Pancreas (tissue), 10 donors: ENCODE results near the gene WDR70. TPM values are rescaled to one million over a fixed set of nuclear protein-coding genes. Genes with fewer than 3 reads are reported as not detected.
A peak's percentile ranks its signal among the peaks of the same experiment; 100 is the strongest.

Experiments used
- ATAC-seq, 4 donors: fragments of 200-7000 bp; cut with Tn5 transposase; one replicate each; pipeline versions ENCODE4 v1.8.0 to v1.9.1; 2020; ENCODE audit warnings: mild to moderate bottlenecking in 4 of 4, moderate library complexity in 4 of 4
- DNase-seq, 6 donors: peaks; one replicate each; pipeline ENCODE4 v3.0.0-alpha.2; 2020
- FAIRE-seq: peaks from 2 replicates; lab custom pipeline; 2012; peaks lifted over from hg19 to GRCh38; lab: Jason Lieb, UNC
- H3K27ac ChIP-seq, 4 donors: fragments of 200-600 bp; sonication (generic); 1 replicate in 3 of 4; 2 replicates in 1 of 4; pipeline versions ENCODE4 v1.5.0 to v1.8.0; 2020
- H3K27me3 ChIP-seq, 4 donors: fragments of 200-600 bp; one replicate each; pipeline ENCODE4 v1.8.0; 2021
- H3K36me3 ChIP-seq, 3 donors: fragments of 200-600 bp; sonication (generic) in 1 of 3; one replicate each; pipeline versions ENCODE4 v1.5.0 to v1.8.0; 2020 to 2021
- H3K4me1 ChIP-seq, 3 donors: fragments of 200-600 bp; one replicate each; pipeline ENCODE4 v1.8.0; 2021
- H3K4me3 ChIP-seq, 4 donors: fragments of 200-600 bp; sonication (generic) in 2 of 4; one replicate each; pipeline versions ENCODE4 v1.5.0 to v1.8.0; 2020 to 2021
- H3K9me3 ChIP-seq, 4 donors: fragments of 200-600 bp; one replicate each; pipeline ENCODE4 v1.8.0; 2021
- CTCF ChIP-seq, 4 donors: fragments of 200-600 bp; sonication (generic) in 3 of 4; IDR thresholded peaks; one replicate each; pipeline versions ENCODE4 v1.5.0 to v1.8.0; 2021; ENCODE audit warnings: antibody characterized with exemption in 4 of 4
- whole genome bisulfite sequencing, 2 donors: extraction: QIAGEN DNeasy Blood & Tissue Kit; methylation state at CpG; one replicate each; pipeline ENCODE4 v1.1.7; 2013; 5-methylcytosine and 5-hydroxymethylcytosine counted together
- intact Hi-C, 3 donors: fragments of 100-400 bp; cut with DNase I; formaldehyde crosslinking; loops; one replicate each; pipeline versions ENCODE4 v1.11.1 to v1.14.2; 2022
- polyA plus RNA-seq, 2 donors: library from polyadenylated mRNA; stranded (reverse); fragments of 200-250 nt; gene quantifications; one replicate each; pipeline ENCODE4 v1.2.3, GENCODE V29; 2013
- total RNA-seq, 6 donors: library from RNA; stranded (reverse); fragmentation: NEBNext Ultra II Directional in 4 of 6; extraction: Animal tissue kit (Norgen Biotek cat#: 25700) in 4 of 6; gene quantifications; one replicate each; pipeline versions ENCODE4 v1.2.1 to v1.2.4, GENCODE V29; 2021 to 2023
- donor health status: healthy with polysubstance abuse.
- donor health status: DM: no; HTN: no; CAD: no; lungs with moderate emphysema.
- donor health status: DM: no; HTN: no; CAD: no.
- donor health status: control.
- donor health status: control.
- donor health status: Bipolar disorder and iron deficiency.
- donor health status: DM: yes; HTN: yes; CAD: no.
- donor health status: DM: no; HTN: no; CAD: no.
- donor health status: DM: no; HTN: no; CAD: no.
- donor health status: DM: yes; HTN: yes; CAD: no.

The WDR70 gene
- total and polyA plus RNA-seq, 8 donors, result 10.7 to 24.3 (median 15.6) TPM

- Histone ChIP-seq H3K9me3 (no peaks in the 10 kb centered on the region), H3K27ac (no peak overlapping the region), H3K36me3 (no peaks in the 10 kb centered on the region), H3K27me3 (no peaks in the 10 kb centered on the region), H3K4me1 (no peaks in the 10 kb centered on the region), H3K4me3 (no peak overlapping the region)
- DNase-seq, result no peak
- intact Hi-C loops, result no loop called here
- TF ChIP-seq CTCF (IDR thresholded peaks at IDR 0.05), result no peak
- FAIRE-seq, result no peak
- ATAC-seq, result peak in 1 of 4 donors; percentile 42
- 61 to 88% methylated on average over 2 of the region's 2 CpGs for WGBS, 2 donors
Measured at GRCh38 chr5:37771731-37772130, 392.6 kb downstream of the WDR70 start.

- FAIRE-seq (no peak), DNase-seq (no peak), ATAC-seq (no peak)
- Histone ChIP-seq H3K27me3 (no peaks in the 10 kb centered on the region), H3K27ac (no peak overlapping the region), H3K36me3 (no peaks in the 10 kb centered on the region), H3K9me3 (no peaks in the 10 kb centered on the region), H3K4me1 (no peaks in the 10 kb centered on the region), H3K4me3 (no peak overlapping the region)
- TF ChIP-seq CTCF (IDR thresholded peaks at IDR 0.05), result no peak
- intact Hi-C loops, result no loop called here
- WGBS, 2 donors, result 73 to 89% methylated on average over 2 of the region's 2 CpGs
Measured at GRCh38 chr5:37772255-37772654, 393.1 kb downstream of the WDR70 start.

- intact Hi-C loops, result no loop called here
- no peaks in the 10 kb centered on the region for H3K36me3 ChIP-seq
- no peak overlapping the region for H3K4me3 ChIP-seq
- H3K4me1 ChIP-seq, result no peaks in the 10 kb centered on the region
- H3K27me3 ChIP-seq, result no peaks in the 10 kb centered on the region
- 45 to 50% methylated on average over 1 of the region's 1 CpG for WGBS, 2 donors
- ATAC-seq, result peak in 1 of 4 donors; percentile 52
- no peak overlapping the region for H3K27ac ChIP-seq
- DNase-seq, result no peak
- TF ChIP-seq CTCF (IDR thresholded peaks at IDR 0.05), result no peak
- no peaks in the 10 kb centered on the region for H3K9me3 ChIP-seq
- no peak for FAIRE-seq
Measured at GRCh38 chr5:37773809-37774208, 394.7 kb downstream of the WDR70 start.

GRCh38 chr5:37774912-37775483 lies 395.9 kb downstream of the WDR70 start:
- H3K9me3 ChIP-seq, result no peaks in the 10 kb centered on the region
- H3K4me1 ChIP-seq, result no peaks in the 10 kb centered on the region
- FAIRE-seq (no peak), DNase-seq (no peak), ATAC-seq (no peak)
- no peak overlapping the region for H3K27ac ChIP-seq
- TF ChIP-seq CTCF (IDR thresholded peaks at IDR 0.05), result peak in 2 of 4 donors; percentile 12 to 32
- intact Hi-C loops, result no loop called here
- 94 to 99% methylated on average over 9 of the region's 9 CpGs for WGBS, 2 donors
- H3K36me3 ChIP-seq, result no peaks in the 10 kb centered on the region
- no peaks in the 10 kb centered on the region for H3K27me3 ChIP-seq
- H3K4me3 ChIP-seq, result no peak overlapping the region

- H3K36me3 ChIP-seq, result no peaks in the 10 kb centered on the region
- 77% methylated on average over 7 of the region's 7 CpGs for WGBS, 2 donors
- TF ChIP-seq CTCF (IDR thresholded peaks at IDR 0.05), result no peak
- DNase-seq, result no peak
- intact Hi-C loops, result no loop called here
- H3K4me3 ChIP-seq, result no peak overlapping the region
- H3K27ac ChIP-seq, result no peak overlapping the region
- H3K9me3 ChIP-seq, result no peaks in the 10 kb centered on the region
- no peak for FAIRE-seq
- ATAC-seq, result no peak
- no peaks in the 10 kb centered on the region for H3K4me1 ChIP-seq
- H3K27me3 ChIP-seq, result no peaks in the 10 kb centered on the region
Measured at GRCh38 chr5:37776826-37777225, 397.7 kb downstream of the WDR70 start.
